NCI-H524 (cell line): ENCODE measurements around the gene TEX19.
A peak's percentile ranks its signal among the peaks of the same experiment; 100 is the strongest.
"Not testable (repeated sequence)": the region's sequence is repeated elsewhere in the genome, so short reads cannot be mapped to it uniquely, and the experiment has no call there.

Experiments used
- DNase-seq, 2 experiments: peaks; one replicate each; lab custom pipeline; 2025; lab: John Stamatoyannopoulos, UW

TEX19 gene

GRCh38 chr17:82334622-82335394 lies 24.2 kb upstream of the TEX19 start:
- no peak for DNase-seq

DNA sequence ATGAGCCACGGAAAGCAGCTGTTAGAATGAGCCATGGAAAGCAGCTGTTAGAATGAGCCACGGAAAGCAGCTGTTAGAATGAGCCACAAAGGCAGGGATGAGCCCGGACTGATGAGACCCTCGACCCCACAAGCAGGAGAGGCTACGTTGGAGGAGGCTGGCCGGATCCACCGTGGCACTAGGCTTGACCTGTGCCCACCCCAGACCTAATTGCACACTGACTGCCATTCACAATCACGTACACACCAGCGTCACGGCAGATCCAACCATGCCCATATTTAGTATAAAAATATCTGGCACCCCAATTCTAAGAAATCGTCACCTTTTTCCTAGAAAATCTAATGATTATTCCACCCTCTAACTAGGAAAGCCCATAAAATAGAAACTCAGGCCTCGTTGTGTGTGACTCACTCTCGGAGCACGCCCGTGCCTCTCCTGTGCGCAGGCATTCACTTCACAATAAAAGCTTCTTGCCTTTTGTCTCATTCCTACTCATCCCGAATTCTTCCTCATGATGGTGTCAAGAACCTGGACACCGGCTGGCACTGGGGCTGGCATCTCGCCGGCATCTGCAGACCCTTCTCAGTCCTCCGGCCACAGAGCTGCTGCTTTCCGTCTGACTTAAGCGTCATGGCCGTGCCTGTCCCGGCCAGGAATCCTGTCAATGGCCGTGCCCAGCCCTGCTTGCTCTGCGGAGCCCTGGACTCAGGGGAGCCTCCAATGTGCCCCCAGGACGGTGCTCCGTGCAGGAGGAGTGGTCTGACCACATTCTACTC lies 20.0 kb upstream of the TEX19 start:
- no peak for DNase-seq

- no peak for DNase-seq
These were observed 19.1 kb upstream of the TEX19 start for GRCh38 chr17:82339634-82340580.

DNA sequence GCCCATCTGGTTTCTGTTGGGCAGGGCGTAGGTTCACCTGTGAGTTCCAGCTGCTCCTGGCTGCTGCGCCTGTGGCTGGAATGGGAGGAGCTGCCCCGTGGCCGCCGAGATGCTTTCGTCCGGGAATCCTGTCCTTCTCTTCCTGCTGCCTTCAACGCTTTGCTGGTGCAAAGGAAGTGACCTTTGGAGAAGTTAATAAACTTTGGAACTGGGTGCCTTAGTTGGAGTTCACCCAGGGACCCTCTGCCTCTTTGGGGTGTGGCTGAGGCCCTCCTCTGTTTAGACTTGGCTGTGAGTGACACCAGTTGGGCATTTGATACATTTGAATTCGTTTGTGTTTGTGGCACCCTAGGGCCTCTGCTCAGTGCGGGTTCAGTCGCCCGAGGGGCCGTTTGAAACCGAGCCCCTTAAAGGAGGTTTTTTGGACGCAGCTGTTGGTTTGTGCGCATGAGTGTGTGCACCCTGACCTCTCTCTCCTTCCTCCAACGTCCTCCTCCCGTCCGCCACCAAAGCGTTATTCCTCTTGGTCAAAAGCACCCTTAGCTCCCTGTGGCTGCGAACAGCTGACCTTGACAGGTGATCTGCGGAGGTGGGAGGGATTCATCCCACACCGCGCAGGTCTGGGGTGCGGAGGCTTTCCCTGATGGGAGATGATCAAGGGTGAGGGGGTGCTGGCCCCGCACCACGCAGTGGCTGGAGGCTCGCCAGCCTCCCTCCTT lies 16.5 kb upstream of the TEX19 start:
- DNase-seq = no peak

GRCh38 chr17:82343560-82343959 lies 15.5 kb upstream of the TEX19 start:
- DNase-seq = no peak

DNA sequence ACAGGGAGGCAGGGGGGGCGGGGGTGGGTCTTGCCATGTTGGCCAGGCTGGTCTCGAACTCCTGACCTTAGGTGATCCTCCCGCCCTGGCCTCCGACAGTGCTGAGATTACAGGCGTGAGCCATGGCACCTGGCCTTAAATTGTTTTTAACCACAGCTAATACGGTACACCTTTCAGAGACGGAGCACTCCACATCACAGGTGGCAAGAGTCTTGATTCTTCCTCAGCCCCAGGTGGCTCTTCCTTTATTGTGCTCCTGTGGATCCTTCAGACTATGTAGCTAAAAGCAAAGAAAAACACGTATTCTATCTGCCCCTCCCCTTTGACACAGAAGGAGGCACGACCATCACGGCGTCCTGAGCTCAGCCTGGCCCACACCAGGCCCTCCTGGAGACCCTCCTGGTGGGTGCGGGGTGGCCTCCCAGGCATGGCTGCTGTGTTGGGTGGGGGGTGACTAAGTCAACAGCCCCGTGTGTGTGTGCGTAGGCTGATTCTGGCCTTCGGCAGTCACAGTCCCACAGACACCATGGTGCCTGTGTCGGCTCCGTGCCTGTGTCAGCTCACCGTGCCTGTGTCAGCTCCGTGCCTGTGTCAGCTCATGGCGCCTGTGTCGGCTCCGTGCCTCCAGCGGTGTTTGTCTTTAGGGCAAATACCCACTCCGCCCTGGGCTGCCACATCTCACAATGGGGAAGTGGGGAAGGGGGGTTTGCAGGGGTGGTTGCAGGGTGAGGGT lies 14.7 kb upstream of the TEX19 start:
- no peak for DNase-seq

DNA sequence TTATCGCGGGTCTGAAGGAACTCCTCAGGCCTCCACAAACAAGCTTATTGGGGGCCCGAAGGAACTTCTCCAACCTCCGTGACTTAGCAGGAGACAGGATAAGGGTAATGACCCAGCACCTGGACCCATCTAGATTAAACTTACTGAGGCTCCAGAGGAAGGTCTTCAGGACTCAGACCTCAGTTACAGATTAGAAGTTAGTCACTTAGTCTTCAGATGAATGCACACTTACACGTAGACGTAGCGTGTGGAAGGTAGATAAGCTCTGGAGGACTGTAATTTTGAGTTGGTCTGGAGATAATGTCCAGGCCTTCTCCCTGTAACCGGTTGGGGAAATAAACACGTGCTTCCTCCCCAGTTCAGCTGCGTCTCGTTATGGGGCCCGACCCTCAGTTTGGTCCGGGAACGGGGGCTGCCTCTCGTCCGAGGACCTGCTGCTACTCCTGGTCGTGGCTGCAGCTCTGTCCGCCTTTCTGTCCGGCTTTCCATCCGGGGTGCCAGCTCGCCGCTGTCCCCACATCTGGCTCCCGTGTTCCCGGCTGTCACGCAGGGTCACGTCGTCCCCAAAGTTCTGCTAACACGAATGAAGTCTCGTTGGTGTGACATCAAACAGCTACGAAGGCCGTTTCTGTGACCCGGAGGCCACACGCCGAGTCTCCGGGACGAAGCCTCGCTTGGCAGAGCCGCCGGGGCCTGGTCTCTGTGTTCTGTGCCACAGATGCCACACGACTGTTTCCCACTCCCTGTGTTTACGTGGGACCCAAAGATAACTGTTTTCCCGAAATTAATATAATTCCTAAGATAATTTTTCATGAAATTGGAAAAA lies 13.7 kb upstream of the TEX19 start:
- no peak for DNase-seq

DNA sequence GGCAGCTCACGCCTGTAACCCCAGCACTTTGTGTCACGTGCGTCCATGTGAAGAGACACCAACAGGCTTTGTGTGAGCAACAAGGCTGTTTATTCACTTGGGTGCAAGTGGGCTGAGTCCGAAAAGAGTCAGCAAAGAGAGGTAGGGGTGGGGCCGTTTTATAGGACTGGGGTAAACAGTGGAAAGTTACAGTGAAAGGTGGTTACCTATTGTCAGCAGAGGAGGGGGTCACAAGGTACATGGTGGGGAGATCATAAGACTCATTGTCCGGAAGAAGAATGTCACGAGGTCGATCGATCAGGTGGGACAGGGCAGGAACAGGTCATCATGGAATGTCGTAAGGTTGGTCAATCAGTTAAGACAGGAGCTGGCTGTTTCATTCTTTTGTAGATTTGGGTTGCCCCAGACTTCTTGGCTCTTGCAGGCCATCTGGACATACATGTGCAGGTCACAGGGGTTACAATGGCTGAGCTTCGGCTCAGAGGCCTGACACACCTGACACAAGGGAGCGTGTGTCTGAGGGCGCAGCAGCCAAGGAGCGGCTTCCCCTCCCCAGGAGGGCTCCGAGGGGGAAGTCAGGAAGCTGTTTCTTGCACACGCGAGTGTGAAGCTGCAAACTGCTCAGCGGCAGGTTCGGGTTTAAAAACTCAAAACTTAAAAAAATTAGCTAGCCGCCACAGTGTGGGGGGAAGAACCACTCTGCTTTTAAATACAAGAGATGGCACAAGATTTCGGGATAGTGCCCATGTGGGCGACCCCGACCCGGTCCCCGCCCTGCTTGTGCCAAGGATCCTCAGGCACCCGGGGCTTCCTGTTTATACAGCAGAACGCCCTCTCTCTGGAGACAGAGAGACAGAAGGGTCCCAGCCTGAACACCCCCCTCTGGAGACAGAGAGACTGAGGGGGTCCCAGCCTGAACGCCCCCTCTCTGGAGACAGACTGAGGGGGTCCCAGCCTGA lies 12.4 kb upstream of the TEX19 start:
- DNase-seq = no peak

DNA sequence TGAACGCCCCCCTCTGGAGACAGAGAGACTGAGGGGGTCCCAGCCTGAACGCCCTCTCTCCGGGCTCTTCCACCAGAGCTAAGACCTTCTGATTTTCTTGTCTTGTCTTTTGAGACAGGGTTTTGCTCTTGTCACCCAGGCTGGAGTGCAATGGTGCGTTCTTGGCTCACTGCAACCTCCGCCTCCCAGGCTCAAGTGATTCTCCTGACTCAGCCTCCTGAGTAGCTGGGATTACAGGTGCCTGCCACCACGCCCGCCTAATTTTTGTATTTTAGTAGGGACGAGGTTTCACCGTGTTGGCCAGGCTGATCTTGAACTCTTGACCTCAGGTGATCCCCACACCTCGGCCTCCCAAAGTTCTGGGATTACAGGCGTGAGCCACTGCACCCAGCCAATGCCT lies 11.1 kb upstream of the TEX19 start:
- DNase-seq = not testable (repeated sequence)

GRCh38 chr17:82348434-82348833 lies 10.6 kb upstream of the TEX19 start:
- DNase-seq = no peak

DNA sequence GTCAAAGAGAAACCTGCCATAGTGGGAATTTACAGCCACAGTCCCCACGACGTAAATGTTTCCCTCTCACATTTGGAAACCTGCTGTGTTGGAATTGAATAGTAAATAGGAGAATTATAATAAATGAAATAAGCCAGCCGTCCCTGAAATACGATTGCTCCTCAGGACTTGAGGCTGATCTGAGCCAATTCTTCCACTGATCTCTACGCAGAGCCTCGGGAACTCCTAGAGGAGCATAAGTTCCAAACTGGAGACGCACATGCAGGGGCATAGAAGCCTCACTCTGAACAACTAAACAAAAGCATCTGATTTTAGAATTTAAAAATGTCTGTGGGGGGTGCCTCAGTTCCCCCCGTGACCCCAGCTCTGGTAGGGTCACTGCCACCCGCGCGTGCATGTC lies 10.2 kb upstream of the TEX19 start:
- no peak for DNase-seq

DNA sequence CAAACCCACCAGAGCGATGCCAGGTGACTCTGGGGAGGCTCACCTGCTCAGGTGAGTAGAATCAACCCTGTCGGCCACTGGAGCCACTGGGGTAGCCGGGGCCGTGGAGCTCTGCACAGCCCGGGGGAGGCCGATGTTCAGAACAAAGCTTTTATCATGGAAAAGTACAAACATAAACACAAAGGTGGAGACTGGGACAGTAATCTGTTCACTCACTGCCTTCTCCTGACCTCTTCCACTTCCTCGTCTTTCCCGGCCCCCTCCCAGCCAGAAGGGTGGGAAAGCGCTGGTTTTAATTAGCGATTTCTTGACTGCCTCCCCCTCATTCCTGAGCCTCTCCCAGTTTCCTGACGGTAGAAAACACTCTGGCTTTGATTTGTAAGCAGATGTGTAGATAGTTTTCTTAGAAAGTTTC lies 9.8 kb upstream of the TEX19 start:
- no peak for DNase-seq

DNA sequence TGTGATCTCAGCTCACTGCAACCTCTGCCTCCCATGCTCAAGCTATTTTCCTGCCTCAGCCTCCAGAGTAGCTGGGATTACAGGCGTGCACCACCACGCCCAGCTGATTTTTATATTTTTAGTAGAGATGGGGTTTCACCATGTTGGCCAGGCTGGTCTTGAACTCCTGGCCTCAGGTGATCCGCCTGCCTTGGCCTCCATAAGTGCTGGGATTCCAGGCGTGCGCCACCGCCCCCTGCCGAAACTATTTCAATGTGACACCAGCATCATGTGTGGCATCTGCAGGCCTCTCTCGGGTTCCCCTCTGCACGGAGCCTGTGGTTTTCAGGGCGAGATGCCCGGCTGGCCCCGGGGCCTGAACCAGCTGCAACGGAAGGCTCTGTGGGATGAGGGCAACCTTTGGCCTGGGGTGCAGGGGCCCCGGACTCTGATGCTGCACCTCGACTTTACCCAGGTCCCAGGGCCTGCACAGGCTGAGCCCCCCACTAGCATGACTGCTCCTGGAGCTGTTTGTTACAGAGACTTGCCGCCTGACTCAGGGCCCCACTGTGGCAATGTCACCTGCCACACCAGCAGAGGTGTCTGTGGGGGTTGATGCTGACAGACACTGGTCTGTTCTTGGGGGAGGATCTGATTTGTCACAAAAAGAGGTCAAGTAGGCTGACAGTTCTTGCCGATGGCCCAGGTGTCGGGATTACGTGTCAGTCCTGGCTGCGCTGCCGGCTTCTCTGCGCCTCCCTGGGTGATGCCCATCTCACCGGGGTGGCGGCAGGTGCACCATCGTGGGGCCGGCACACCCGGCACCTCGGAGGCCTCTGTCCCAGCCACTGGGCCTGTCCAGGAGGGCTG lies 8.6 kb upstream of the TEX19 start:
- DNase-seq = peak in 1 of 2 experiments; percentile 20

- DNase-seq = no peak
These were observed 7.8 kb upstream of the TEX19 start for GRCh38 chr17:82351254-82351712.

DNA sequence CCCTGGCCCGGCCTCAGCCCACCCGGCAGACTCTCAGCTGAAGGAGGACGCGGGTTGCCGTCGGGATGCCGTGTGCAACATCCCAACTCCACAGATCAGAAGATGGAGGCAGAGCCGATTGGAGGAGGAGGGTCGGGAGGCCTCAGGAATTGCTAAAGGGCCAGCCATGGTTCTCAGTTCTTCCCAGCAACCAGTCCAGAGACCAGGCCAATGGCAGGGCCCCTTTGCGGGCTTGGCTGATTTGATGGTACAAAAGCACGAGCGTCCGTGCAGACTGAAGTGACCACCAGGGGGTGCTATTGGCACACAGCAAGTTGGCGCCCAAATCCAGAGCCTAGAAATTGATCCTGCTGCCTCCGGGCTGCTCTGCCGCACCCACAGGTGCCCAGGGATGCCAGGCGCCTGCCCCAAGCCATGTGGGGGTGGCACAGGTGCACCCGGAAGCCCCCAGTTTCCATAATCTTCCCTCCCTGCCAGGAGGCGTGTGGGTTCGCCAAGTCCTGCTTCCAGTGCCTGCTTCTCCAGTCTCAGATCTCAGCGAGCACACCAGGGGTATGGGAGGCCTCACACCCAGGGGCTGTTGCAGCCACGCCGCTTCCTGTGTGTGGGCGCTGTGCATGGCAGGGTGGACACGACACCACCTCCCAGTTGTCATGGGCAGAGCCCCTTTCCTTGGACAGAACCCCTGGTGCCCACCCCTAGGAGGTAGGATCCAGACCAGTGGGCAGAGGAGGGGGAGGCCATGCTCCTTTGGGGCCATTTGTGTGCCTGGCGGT lies 7.1 kb upstream of the TEX19 start:
- peak; percentile 23 to 66 for DNase-seq

- DNase-seq = no peak
These were observed 5.6 kb upstream of the TEX19 start for GRCh38 chr17:82353484-82353883.

DNA sequence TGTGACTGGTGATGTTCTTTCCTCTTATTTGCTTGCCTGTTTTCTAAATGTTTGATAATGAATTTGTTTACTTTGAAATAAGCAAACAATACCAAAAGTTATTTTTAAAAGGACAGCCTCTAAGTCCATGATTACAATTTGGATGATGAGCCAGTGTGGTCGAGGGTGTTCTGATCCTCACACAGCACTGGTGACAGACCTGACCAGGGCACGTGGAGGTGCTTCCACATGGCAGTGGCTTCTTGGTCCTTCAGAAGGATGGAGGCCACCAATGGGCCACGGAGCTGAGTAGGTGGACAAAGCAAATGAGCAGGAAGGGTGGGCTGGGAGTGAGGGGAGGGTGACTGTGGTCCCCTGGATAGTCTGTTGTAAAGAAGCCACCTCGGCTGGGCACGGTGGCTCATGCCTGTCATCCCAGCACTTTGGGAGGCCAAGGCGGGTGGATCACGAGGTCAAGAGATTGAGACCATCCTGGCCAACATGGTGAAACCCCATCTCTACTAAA lies 4.2 kb upstream of the TEX19 start:
- no peak for DNase-seq
